CD4-positive, alpha-beta T cell treated with Interleukin-1 beta for 1 hour (primary cell): Measurements from ENCODE around the gene NR1D2.

Experiments
- DNase-seq, 2 donors: peaks; one replicate each; pipeline ENCODE4 v3.0.0-alpha.2; 2020 to 2022

The NR1D2 gene

DNA sequence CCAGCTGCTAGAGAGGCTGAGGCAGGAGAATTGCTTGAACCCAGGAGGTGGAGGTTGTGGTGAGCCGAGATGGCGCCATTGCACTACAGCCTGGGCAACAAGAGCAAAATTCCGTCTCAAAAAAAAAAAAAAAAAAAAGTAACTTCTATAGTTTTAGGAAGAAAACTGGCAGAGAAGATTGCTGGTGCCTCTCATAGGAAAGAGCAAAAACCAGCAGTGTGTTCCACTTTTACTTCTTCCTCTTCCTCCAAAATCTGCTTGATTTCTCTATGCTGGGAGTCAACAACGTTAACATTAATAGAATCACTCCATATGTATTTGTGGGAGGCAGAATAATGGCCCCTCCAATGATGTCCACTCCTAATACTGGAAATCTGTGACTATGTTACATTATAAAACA lies 12.5 kb upstream of the NR1D2 start:
- DNase-seq = no peak

DNA sequence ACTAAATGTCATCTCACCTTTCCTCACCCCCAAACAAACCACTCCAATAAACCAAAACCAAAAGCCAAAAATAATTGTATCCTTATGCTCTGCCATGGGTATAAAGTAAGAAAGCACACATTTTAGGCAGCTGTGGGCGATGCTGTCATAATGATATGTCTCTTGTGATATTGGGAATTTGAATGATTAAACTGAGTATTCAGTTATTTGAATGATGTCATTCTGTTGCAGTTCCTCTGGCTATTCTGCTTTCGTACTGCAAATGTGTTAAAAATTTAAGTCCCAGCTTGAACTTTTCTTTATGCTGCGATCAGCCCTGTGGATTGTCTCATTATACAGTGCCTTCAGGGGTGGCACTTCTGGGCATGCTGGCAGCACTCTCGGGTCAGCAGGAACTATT lies 10.8 kb upstream of the NR1D2 start:
- DNase-seq = no peak

DNA sequence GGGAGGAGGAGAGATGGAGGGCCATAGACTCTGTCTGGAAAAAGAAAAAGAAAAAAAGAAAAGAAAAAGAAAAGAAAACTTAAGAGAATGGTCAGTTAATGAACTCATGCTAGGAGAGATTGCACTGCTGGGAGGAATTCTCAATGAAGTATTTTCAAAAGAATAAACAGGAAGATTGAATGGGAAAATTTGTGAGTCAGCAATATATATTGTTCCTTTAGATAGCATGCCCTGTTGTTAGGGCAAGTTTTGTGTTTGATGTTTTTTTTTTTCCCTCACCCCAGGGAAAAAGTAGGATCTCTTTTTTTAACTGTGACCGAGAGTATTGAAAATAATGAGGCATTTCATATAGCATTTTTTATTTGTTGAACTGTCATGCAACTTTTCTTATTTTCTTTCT lies 7.8 kb upstream of the NR1D2 start:
- no peak for DNase-seq

DNA sequence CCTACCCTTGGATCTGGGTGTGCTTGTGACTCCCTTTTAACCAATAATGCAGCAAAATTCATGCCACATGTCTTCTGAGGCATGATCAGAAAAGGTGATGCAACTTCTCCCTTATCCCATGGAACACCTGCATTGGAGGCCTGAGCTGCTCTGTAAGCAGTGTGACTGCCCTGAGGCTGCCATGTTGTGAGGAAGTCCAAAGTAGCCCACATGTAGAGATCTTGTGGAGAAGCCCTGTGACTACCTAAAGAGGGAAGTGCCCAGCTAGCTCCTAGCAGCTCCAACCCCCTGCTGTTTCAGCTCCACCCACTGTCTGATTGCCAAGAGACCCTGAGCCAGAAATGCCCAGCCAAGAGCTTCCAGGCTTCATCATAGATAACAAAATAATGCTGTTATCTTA lies 6.4 kb upstream of the NR1D2 start:
- DNase-seq = no peak

DNA sequence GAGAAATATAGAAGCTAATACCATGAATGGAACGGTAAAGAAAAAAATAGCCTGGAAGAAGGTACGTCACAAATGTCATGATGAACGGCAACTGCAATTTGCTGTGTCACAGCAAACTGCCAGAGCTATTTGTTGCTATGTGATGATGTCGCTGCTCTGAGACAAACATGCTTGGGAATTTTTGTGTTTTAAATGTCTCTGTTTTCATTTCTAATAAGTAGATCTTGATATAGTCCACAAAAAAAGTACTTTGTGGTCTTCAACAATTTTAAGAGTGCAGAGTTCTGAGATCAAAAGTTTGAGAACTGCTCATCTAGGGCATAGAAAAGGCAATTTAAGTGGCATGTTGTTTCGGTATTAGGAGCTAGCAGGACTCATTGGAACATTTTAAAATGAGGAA lies 4.3 kb upstream of the NR1D2 start:
- no peak for DNase-seq

DNA sequence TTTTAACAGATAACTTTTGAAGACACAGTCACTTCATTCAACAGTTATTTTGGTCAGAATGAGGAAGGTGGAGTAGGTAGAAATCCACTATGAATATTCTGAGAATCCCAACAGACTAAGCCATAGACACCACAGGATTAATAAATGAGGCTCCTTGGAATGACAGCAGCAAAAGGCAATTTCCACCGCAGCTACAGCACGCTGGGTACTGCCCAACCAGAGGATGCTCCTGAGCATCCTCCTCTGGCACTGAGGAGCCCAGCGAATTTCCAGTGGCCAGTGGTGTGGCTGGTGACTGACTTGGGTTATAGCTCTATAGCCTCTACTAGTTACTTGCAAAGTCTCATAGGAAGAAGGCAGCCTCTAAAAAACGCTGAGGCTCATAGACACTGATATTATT lies 3.6 kb upstream of the NR1D2 start:
- no peak for DNase-seq

DNA sequence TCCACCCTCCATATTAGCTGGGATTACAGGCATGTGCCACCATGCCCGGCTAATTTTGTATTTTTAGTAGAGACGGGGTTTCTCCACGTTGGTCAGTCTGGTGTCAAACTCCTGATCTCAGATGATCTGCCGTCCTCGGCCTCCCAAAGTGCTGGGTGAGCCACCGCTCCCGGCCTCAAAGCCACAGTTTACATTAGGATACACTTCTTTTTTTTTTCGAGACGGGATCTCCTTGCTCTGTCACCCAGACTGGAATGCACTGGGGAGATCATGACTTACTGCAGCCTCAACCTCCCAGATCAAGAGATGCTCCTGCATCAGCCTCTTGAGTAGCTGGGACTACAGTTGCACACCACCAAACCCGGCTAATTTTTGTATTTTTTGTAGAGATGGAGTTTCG lies 2.5 kb upstream of the NR1D2 start:
- no peak for DNase-seq

DNA sequence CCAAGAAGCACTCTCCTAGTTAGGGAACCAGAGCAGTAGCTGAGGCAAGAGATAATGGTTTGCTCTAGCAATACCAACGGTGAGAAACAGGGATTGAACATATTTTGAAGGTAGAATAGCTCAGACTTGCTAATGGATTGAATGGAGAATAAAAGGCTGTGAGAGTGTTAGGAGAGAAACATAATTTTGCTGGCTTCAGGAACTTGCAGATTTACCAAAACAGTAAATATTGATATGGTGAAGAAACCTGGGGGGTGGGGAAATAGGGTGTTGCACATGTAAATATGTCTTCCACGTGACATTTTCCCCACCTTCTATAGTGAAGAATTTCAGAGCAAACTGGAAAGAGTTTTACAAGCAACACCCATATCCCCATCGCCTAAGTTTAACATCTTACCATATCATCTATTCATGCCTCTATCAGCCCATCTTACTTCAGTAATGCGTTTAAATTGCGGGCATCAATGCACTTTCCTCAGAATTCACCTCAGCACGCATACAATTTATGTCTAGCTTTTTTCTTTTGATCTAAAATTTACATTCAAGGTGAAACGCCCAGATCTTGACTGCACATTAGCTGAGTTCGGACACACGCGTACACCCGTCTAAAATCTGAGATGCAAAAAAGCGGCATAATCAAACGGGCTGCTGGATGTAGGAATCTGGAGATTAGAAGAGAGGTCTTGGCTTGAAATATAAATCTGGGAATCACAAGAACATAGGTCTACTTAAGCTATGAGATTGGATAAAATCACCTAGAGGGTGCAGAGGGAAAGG lies 891 bp upstream of the NR1D2 start:
- no peak for DNase-seq

DNA sequence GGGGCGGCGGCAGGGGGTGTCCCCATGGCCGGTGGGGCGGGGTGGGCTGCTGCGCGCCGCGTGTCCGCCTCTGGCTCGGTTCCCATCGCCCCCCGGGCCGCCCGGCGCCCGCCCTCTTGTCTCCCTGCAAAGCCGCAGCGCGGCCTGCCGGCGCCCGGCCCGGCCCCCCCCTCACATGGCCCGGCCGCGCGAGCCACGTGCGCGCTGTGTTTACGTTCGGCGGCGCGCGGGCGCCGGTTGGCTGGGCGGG lies 502 bp downstream of the NR1D2 start:
- no peak for DNase-seq

DNA sequence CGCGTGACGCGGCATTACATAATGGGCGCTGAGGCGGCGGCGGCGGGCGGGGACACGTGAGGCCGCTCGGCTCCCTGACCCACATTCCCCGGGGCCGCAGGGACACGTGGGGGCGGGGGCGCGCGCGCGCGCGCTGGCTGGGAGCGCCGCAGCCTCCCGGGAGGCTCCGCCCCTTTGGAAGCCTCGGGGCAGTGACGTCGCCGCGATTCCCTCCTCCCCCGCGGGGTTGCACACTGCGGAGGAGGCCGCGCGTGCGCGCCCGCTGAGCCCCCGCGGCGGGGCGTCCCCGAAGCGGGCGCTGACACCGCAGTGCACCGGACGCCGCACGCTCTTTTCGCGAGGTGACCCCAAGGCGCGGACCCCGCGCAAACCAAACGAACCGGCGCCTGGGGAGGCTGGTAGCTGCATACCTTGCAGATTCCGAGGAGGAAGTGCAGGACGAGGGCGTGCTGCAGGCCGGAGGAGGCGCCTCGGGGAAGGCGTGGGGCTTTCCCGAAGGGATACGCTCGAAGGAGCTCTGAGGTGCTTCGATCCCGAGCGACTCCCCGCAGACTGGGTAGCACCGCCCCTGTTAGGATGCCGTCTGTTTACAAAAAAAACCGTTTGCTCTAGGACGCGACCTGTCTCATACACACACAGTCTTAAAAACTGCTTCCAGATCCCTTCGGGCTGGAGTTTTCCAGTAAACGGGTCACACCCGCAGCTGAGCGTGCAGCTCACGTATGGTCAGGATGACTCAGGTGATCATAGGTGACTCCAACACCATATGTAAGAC lies 1.0 kb downstream of the NR1D2 start:
- peak; percentile 98 to 99 for DNase-seq

DNA sequence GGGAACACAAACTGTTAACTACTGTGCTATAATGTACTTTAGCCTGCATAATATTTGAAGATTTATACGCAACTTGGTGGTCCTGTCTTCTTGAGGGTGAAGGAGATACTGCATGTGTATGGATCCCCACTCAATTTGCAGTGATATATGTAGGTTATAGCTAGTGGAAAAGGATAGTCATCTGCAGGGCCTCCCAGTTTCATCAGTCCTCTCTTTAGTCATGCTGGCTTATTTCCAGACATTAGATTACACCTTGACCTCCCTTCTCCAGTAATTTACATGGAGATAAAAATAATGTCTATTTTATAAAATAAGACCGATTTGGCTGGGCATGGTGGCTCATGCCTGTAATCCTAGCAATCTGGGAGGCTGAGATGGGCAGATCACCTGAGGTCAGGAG lies 3.7 kb downstream of the NR1D2 start:
- no peak for DNase-seq

DNA sequence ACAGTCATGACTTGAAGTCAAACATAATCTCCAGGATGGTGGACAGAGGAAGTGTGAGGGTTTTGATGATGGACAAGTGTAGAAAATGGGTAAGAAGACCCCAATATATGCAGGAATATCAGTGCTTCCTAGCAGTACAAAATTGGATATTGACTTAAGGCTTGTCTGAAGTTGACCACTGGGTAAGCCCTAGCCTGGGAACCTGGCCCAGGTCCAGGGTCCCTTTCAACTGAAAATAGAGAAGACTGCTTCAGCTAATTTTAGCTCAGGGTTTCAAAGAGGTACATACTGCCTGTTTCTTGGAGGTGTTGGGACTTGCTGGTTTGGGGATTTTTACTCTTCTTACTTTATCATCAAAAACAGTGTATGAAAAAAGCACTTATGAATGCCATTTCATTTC lies 4.7 kb downstream of the NR1D2 start:
- no peak for DNase-seq

DNA sequence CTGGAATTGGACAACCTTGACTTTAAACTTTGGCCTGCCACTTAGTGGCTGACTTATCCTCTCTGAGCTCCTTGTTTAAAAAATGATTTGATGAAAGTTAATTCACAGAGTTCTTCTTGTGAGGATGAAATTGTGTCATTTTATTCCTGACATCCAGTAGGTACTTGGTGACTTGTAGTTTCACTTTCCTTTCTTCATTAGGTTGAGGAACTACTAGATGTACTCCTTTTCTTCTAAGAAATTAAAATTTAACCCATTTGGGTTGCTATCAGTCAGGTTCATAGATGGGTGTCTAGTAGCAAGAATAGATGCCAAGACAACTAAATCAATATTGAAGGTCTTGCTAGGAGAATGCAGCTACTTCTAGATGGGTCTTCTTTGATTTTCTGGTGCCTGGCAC lies 5.2 kb downstream of the NR1D2 start:
- DNase-seq = no peak

DNA sequence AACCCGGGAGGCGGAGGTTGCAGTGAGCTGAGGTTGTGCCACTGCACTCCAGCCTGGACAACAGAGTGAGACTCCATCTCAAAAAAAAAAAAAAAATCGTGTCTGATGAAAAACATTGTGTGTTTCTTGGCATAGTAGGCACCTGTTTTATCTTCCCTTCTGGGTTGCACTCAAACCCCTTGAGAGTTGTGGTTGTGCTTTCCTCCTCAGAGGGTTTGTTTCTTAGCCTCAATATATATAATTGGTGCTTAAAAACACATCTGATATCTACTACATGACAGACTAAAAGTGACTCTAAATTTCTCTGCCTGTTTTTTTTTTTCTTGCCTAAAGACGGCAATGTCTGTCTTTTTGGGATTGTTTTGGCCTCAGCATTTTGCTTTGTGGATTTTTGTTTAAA lies 7.6 kb downstream of the NR1D2 start:
- peak in 1 of 2 donors; percentile 36 for DNase-seq

DNA sequence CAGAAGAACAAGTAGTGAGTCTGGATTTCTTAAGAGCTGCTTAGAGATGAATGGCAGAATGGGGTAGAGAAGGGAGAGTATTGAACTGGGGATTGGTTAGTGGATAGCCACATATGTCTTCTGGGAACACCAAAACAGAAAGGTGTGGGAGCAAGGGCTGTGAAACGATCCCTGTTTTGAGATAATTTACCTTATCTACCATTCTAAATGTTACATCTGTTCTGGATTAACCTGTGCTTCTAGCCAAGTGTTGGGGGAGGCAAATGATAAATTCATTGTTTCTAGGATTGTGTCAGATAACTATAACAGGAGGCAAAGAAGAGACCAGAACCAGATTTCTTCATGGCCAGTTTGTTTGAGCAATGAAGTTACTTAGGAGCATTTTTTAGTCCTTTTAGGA lies 8.4 kb downstream of the NR1D2 start:
- no peak for DNase-seq

DNA sequence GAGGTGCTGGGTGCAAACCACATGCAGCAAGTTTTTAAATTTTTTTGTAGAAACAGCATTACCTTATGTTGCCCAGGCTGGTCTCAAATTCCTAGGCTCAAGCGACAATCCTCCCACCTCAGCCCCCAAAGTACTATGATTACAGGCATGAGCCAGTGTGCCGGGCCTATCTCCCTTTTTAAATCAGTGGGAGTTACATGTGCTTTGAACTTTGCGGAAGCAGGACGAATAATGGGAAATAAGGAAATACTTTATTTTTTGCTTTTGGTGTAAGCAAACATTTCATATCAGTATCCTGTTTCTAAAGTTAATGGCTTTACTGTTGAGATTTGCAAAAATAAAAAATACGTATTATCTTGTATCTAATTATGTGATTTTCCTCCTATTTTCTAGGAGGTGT lies 9.1 kb downstream of the NR1D2 start:
- no peak for DNase-seq

DNA sequence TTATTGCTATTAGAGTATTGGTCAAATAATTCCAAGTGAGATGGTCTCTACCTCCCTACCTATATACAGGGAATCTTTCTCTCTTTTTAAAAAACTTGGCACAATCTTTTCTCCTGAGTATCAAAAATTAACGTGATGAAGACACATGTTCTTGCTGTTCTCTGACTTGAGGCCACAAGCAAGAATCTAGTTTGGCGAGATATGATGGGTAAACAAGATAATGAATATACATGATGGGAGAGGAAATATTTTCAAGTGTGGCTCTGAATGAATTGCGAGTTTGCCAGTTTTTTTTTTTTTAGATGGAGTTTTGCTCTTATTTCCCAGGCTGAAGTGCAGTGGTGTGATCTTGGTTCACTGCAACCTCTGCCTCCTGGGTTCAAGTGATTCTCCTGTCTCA lies 11.6 kb downstream of the NR1D2 start:
- no peak for DNase-seq

DNA sequence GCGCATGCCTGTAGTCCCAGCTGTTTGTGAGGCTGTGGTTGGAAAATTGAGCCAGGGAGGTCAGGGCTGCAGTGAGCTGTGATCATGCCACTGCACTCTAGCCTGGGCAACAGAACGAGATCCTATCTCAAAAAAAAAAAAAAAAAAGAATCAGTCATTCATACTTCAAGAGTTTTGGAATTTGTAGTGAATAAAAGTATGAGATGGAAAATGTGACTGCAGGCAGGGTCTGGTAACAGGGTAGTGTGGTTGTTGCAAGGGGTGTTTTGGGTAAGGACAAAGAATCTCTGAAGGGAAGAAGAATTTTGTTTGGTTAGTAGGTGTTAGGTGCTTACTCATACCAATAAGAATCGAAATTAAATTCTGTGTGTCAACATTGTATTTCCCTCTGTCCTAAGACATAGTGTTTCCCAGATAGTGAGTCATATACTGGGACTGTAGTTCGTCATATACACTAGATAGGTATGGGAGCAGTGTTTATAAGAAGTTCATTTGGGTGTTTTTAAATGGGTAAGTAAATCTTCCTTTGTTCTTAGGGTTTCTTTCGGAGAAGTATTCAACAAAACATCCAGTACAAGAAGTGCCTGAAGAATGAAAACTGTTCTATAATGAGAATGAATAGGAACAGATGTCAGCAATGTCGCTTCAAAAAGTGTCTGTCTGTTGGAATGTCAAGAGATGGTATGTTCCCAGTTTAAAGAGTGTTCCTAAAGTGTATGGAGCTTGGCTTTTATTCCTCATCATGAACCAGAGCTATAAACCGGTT lies 14.2 kb downstream of the NR1D2 start:
- no peak for DNase-seq

DNA sequence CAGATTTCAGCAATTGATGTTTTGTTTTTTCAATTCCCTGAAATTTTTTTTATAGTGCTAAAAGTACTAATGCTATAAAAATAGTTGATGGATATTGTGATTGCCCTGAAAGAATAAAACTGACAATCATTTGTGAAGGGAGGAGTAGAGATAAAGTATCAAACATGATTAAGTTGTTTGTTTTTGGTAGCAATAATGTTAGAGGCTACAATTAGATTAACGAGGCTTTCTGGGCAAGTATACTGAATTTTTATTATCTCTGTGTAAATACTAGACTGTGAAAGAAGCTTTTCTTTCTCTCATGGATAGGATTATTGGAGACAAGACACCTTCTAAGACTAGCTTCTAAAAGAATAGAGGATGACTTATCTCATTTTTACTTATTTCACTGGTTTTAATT lies 15.6 kb downstream of the NR1D2 start:
- no peak for DNase-seq

DNA sequence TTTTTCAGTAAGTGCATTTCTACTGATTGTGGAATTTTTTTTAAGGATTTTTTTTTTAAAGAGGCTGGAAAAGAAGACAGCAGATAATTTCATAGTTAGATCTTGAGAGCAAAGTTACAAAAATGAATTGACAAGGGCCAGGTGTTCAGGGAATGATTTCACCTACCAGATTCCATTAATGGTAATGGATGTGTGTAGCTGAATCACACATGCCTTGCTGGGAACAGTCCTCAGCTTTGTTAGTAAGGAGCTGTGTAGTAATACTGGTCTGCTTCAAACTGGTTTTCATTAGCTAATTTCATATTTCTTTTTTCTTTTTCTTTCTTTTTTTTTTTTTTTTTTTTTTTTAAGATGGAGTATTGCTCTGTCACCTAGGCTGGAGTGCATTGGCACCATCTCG lies 16.0 kb downstream of the NR1D2 start:
- no peak for DNase-seq

DNA sequence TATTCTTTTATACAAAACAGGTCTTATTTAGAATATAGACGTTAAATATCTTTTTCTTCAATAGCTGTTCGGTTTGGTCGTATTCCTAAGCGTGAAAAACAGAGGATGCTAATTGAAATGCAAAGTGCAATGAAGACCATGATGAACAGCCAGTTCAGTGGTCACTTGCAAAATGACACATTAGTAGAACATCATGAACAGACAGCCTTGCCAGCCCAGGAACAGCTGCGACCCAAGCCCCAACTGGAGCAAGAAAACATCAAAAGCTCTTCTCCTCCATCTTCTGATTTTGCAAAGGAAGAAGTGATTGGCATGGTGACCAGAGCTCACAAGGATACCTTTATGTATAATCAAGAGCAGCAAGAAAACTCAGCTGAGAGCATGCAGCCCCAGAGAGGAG lies 16.8 kb downstream of the NR1D2 start:
- DNase-seq = no peak

DNA sequence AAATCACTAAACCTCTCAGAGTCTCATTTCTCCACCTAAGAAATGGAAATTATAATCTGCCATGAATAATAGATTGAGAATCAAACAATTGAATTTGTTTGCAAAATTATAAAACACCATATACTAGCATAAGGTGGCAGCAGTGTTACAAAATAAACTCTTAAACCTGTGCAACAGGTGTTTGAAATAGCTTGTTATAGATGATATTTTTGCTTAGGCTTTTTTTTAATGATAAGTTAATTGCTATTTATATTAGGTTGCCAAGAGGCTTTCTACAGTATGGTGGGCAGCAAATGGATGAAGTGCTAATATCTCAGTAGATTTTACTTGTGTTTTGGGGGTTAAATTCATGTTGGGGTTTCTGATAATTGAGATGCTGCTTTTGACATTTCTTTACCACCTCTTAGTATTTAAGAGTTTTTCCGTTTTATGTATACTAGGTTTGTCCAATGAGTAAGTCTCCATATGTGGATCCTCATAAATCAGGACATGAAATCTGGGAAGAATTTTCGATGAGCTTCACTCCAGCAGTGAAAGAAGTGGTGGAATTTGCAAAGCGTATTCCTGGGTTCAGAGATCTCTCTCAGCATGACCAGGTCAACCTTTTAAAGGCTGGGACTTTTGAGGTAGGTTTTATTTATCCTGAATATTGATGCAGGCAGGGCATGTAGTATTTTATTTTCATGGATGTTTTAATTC lies 19.6 kb downstream of the NR1D2 start:
- DNase-seq = no peak

DNA sequence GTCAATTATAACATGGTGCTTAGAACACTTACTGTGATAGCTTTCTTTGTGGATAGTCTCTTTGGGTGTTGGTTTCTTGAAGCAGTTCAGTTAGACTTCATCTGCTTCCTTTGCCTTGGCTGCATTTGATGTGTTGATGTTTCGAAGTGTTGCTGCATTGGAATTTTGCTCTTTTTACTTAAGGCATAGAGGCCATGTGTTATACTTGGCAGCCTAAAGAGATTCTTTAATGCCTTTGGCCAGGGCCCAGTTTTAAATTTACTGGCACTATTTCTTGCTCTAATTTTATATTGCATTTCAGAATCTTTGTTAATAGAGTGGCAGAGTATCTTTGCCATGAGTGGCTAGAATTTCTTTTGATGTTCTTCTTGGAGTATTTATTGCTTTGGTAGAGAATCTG lies 21.2 kb downstream of the NR1D2 start:
- no peak for DNase-seq
